Stimulated activated CD4-positive, alpha-beta T cell treated with anti-CD3 and anti-CD28 coated beads, Interleukin-12 subunit alpha, Interleukin-12 subunit beta, amount 100 ng/mL, for 4 hours (primary cell): Measurements from ENCODE around the gene DSTN.
"Not testable (repeated sequence)": the region's sequence is repeated elsewhere in the genome, so short reads cannot be mapped to it uniquely, and the experiment has no call there.

ENCODE experiments used
- DNase-seq: peaks from one replicate; pipeline ENCODE4 v3.0.0-alpha.2; 2020

Gene DSTN

GRCh38 chr20:17653835-17654648 is 84.2 kb downstream of the DSTN start:
- no peak for DNase-seq

GRCh38 chr20:17654649-17655285 is 84.9 kb downstream of the DSTN start:
- peak; percentile 10 for DNase-seq

GRCh38 chr20:17655286-17655651 is 85.4 kb downstream of the DSTN start:
- no peak for DNase-seq

GRCh38 chr20:17655865-17656479 is 86.1 kb downstream of the DSTN start:
- no peak for DNase-seq

- DNase-seq = no peak
Measured at GRCh38 chr20:17657079-17657825, 87.4 kb downstream of the DSTN start.

- DNase-seq = no peak
Measured at GRCh38 chr20:17657898-17658647, 88.2 kb downstream of the DSTN start.

GRCh38 chr20:17658648-17658993 is 88.7 kb downstream of the DSTN start:
- DNase-seq = no peak

- not testable (repeated sequence) for DNase-seq
Measured at GRCh38 chr20:17659344-17659743, 89.5 kb downstream of the DSTN start.
